Heart right ventricle (tissue), 16 donors: ENCODE measurements around the gene ROS1. TPM values are rescaled to one million over a fixed set of nuclear protein-coding genes. Genes with fewer than 3 reads are reported as not detected.
A peak's percentile ranks its signal among the peaks of the same experiment; 100 is the strongest.

Experiments used
- ATAC-seq, 8 donors: fragments of 200-7000 bp; cut with Tn5 transposase; one replicate each; pipeline ENCODE4 v1.9.1; 2020; ENCODE audit warnings: mild to moderate bottlenecking in 8 of 8, moderate library complexity in 8 of 8, moderate number of reproducible peaks in 1 of 8
- DNase-seq, 2 donors: peaks; one replicate each; pipeline ENCODE4 v3.0.0-alpha.2; 2020
- H3K27ac ChIP-seq, 10 donors: fragments of 200-600 bp; sonication (generic) in 2 of 10; one replicate each; pipeline versions ENCODE4 v1.5.0 to v1.8.0; 2020 to 2022; ENCODE audit warnings: mild to moderate bottlenecking in 3 of 10
- H3K27me3 ChIP-seq, 7 donors: fragments of 200-600 bp; one replicate each; pipeline ENCODE4 v1.8.0; 2021 to 2022; ENCODE audit warnings: mild to moderate bottlenecking in 2 of 7
- H3K36me3 ChIP-seq, 9 donors: fragments of 200-600 bp; sonication (generic) in 1 of 9; one replicate each; pipeline versions ENCODE4 v1.5.0 to v1.8.0; 2020 to 2022; ENCODE audit warnings: mild to moderate bottlenecking in 2 of 9
- H3K4me1 ChIP-seq, 9 donors: fragments of 200-600 bp; sonication (generic) in 1 of 9; one replicate each; pipeline versions ENCODE4 v1.5.0 to v1.8.0; 2020 to 2022; ENCODE audit warnings: mild to moderate bottlenecking in 4 of 9
- H3K4me3 ChIP-seq, 10 donors: fragments of 200-600 bp; sonication (generic) in 2 of 10; one replicate each; pipeline versions ENCODE4 v1.5.0 to v1.8.0; 2020 to 2022; ENCODE audit warnings: mild to moderate bottlenecking in 7 of 10, moderate library complexity in 2 of 10
- H3K9me3 ChIP-seq, 11 donors: fragments of 200-600 bp in 10 of 11; sonication (generic) in 2 of 11; one replicate each; pipeline versions ENCODE4 v1.5.0 to v1.8.0; 2013 to 2022; ENCODE audit warnings: mild to moderate bottlenecking in 2 of 11, control low read depth in 1 of 11, moderate library complexity in 1 of 11
- WGBS, 2 donors: extraction: QIAGEN DNeasy Blood & Tissue Kit; methylation state at CpG; one replicate each; pipeline ENCODE4 v1.1.7; 2013; ENCODE audit warnings: inconsistent platforms in 1 of 2; 5-methylcytosine and 5-hydroxymethylcytosine counted together
- intact Hi-C, 10 donors: fragments of 100-400 bp; cut with DNase I; formaldehyde crosslinking; loops; one replicate each; pipeline versions ENCODE4 v1.11.1 to v1.14.2; 2022
- polyA plus RNA-seq, 2 donors: library from polyadenylated mRNA; stranded (reverse); fragments of 200-250 nt; gene quantifications; one replicate each; pipeline ENCODE4 v1.2.3, GENCODE V29; 2013
- total RNA-seq, 10 donors: library from RNA; stranded (reverse); fragmentation: NEBNext Ultra II Directional in 3 of 10; extraction: Animal tissue kit (Norgen Biotek cat#: 25700) in 3 of 10; gene quantifications; one replicate each; pipeline versions ENCODE4 v1.2.1 to v1.2.4, GENCODE V29; 2021 to 2023
- TF ChIP-seq, protein P1 (sequence below), 9 donors: fragments of 200-600 bp; sonication (generic) in 2 of 9; IDR thresholded peaks; one replicate each; pipeline versions ENCODE4 v1.5.0 to v1.8.0; 2021 to 2022; ENCODE audit warnings: antibody characterized with exemption in 9 of 9, mild to moderate bottlenecking in 5 of 9, moderate library complexity in 1 of 9
- donor health status: Arrhythmogenic right ventricular cardiomyopathy.
- donor health status: ischemic (EF 13 %, LVEDD 7.1; RV severe dilation, severe dysfunction).
- donor health status: healthy with polysubstance abuse.
- donor health status: DM: no; HTN: yes; CAD: no.
- donor health status: DM: no; HTN: no; CAD: no.
- donor health status: ischemic (EF 25% LVEDD 6.9; RV normal size, moderate dysfunction).
- donor health status: ischemic (EF 25% LVEDD 5.7; RV mildly dilated, moderate dysfunction).
- donor health status: healthy.
- donor health status: DM: yes; HTN: yes; CAD: no.
- donor health status: Ischemic cardiomyopathy.
- donor health status: ischemic (EF 35%, LVEDD 5.7; RV mildly dilated, moderate dysfunction).
- donor health status: nonischemic (EF 11% LVEDD 7.7; RV severe dilation, severe dysfunction).
- donor health status: DM: yes; HTN: yes; CAD: no.
- donor health status: PGD.
- donor health status: ischemic (EF 29% LVEDD 5.4; RV normal size, mild dysfunction).
- donor health status: nonischemic (EF 23%, LVEDD 6.1; RV moderate dilation, normal function).

ROS1 gene
- total and polyA plus RNA-seq, 12 donors, result 0.02 to 0.13 (median 0.08) TPM; not detected in 4

GRCh38 chr6:117399126-117399525 lies 26.6 kb downstream of the ROS1 start:
- TF ChIP-seq, protein P1, sequence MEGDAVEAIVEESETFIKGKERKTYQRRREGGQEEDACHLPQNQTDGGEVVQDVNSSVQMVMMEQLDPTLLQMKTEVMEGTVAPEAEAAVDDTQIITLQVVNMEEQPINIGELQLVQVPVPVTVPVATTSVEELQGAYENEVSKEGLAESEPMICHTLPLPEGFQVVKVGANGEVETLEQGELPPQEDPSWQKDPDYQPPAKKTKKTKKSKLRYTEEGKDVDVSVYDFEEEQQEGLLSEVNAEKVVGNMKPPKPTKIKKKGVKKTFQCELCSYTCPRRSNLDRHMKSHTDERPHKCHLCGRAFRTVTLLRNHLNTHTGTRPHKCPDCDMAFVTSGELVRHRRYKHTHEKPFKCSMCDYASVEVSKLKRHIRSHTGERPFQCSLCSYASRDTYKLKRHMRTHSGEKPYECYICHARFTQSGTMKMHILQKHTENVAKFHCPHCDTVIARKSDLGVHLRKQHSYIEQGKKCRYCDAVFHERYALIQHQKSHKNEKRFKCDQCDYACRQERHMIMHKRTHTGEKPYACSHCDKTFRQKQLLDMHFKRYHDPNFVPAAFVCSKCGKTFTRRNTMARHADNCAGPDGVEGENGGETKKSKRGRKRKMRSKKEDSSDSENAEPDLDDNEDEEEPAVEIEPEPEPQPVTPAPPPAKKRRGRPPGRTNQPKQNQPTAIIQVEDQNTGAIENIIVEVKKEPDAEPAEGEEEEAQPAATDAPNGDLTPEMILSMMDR (IDR thresholded peaks at IDR 0.05), result no peak
- Histone ChIP-seq H3K4me1 (peaks cover 0 to 9% (median 0%) of the 10 kb centered on the region in 9 donors), H3K27me3 (no peaks in the 10 kb centered on the region), H3K9me3 (no peaks in the 10 kb centered on the region), H3K27ac (no peak overlapping the region), H3K36me3 (no peaks in the 10 kb centered on the region), H3K4me3 (no peak overlapping the region)
- DNase-seq, result no peak
- ATAC-seq, result no peak
- intact Hi-C loops, result no loop called here
- WGBS, 2 donors, result 86 to 91% methylated on average over 5 of the region's 5 CpGs

DNA sequence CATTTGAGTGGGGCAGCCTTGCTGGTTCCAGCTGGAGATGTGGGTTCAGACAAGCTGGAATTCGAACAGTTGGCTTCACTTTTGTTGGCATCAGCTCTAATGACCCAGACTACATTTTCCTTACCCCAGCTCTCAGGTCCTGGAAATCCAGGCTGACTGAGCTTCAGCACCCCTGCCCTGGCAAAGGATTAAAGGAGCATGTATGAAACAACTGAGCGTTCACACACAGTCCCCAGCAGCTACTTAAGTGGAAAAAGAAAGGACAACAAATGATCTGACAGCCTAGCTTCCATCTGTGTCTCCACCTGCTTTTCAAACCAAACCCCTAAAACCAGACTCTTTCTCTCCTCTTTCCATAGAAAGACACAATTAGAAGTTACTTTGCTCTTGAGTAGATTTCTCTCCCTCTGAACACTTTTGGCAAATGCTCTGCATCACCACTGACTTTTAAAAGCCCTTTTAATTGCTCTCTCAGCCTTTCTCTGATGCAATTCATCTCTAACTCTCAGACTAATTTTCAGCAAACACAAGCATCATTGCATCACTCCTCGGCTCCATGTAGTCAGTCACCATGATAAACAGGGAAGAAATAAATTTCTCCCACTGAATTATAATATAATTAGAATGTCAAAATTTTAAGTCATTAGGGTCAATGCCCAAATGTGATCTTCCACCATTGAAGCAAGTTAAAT lies 28.1 kb downstream of the ROS1 start:
- no peak overlapping the region for H3K4me3 ChIP-seq
- DNase-seq, result no peak
- WGBS, 2 donors, result 56% methylated on average over 3 of the region's 3 CpGs

GRCh38 chr6:117396228-117396627 lies 29.5 kb downstream of the ROS1 start:
- TF ChIP-seq, protein P1 (IDR thresholded peaks at IDR 0.05), result no peak
- peak overlapping the region in 6 of 10 donors; percentile 17 to 63 (median 44) for H3K27ac ChIP-seq
- 13 to 16% methylated on average over 4 of the region's 4 CpGs for WGBS, 2 donors
- no peaks in the 10 kb centered on the region for H3K9me3 ChIP-seq
- no peaks in the 10 kb centered on the region for H3K36me3 ChIP-seq
- DNase-seq, result no peak
- peaks cover 0 to 9% (median 0%) of the 10 kb centered on the region in 9 donors for H3K4me1 ChIP-seq
- intact Hi-C loops, result no loop called here
- H3K4me3 ChIP-seq, result no peak overlapping the region
- peak; percentile 44 to 91 (median 86) for ATAC-seq
- H3K27me3 ChIP-seq, result no peaks in the 10 kb centered on the region

More for the DNA sequence above, 28.1 kb downstream of the ROS1 start:
- Histone ChIP-seq H3K27me3 (no peaks in the 10 kb centered on the region), H3K36me3 (no peaks in the 10 kb centered on the region), H3K9me3 (no peaks in the 10 kb centered on the region), H3K27ac (peak overlapping the region in 2 of 10 donors; percentile 7 to 50), H3K4me1 (peaks cover 0 to 9% (median 0%) of the 10 kb centered on the region in 9 donors)
- intact Hi-C loops, result no loop called here
- TF ChIP-seq, protein P1 (IDR thresholded peaks at IDR 0.05), result no peak
- peak in 2 of 8 donors; percentile 27 to 34 for ATAC-seq

- peak in 6 of 8 donors; percentile 48 to 71 (median 60) for ATAC-seq
- peak overlapping the region in 3 of 10 donors; percentile 6 to 57 (median 49) for H3K27ac ChIP-seq
- no peak for DNase-seq
- intact Hi-C loops, result no loop called here
- TF ChIP-seq, protein P1 (IDR thresholded peaks at IDR 0.05), result no peak
- H3K9me3 ChIP-seq, result no peaks in the 10 kb centered on the region
- WGBS, 2 donors, result 10 to 21% methylated on average over 1 of the region's 1 CpG
- H3K27me3 ChIP-seq, result no peaks in the 10 kb centered on the region
- H3K36me3 ChIP-seq, result no peaks in the 10 kb centered on the region
- no peak overlapping the region for H3K4me3 ChIP-seq
- H3K4me1 ChIP-seq, result peaks cover 0 to 9% (median 0%) of the 10 kb centered on the region in 9 donors
These were observed 30.6 kb downstream of the ROS1 start for GRCh38 chr6:117395164-117395563.
